GM23338 (cell line): ENCODE data around the gene CSF3. TPM values are rescaled to one million over a fixed set of nuclear protein-coding genes. Genes with fewer than 3 reads are reported as not detected.

Source experiments
- ATAC-seq: fragments of 200-7000 bp; cut with Tn5 transposase; 3 replicates; pipeline ENCODE4 v1.9.1; 2020
- DNase-seq: peaks from one replicate; pipeline ENCODE4 v3.0.0-alpha.2; 2015; ENCODE audit warnings: low spot score
- H2AFZ ChIP-seq: fragments of 200-600 bp; sonication (generic); 2 replicates; pipeline ENCODE4 v1.8.0; 2016; ENCODE audit warnings: antibody characterized with exemption, mild to moderate bottlenecking, moderate library complexity
- H3F3A ChIP-seq: fragments of 200-600 bp; sonication (generic); replicated peaks from 2 replicates; pipeline ENCODE4 v1.8.0; 2017; ENCODE audit warnings: antibody characterized with exemption, mixed run types, low read depth
- H3K27ac ChIP-seq: fragments of 200-600 bp; sonication (generic); 2 replicates; pipeline ENCODE4 v1.6.1; 2016; ENCODE audit warnings: low read depth
- H3K27me3 ChIP-seq: fragments of 200-600 bp; sonication (generic); 2 replicates; pipeline ENCODE4 v1.8.0; 2016; ENCODE audit warnings: mild to moderate bottlenecking, mixed run types, moderate library complexity; ENCODE audit not compliant: insufficient read depth
- H3K36me3 ChIP-seq: fragments of 200-600 bp; sonication (generic); 2 replicates; pipeline ENCODE4 v1.8.0; 2016; ENCODE audit warnings: mild to moderate bottlenecking; ENCODE audit not compliant: insufficient read depth
- H3K4me1 ChIP-seq: fragments of 200-600 bp; sonication (generic); 2 replicates; pipeline ENCODE4 v1.8.0; 2016; ENCODE audit warnings: mild to moderate bottlenecking, moderate library complexity; ENCODE audit not compliant: insufficient read depth
- H3K4me2 ChIP-seq: fragments of 200-600 bp; sonication (generic); 2 replicates; pipeline ENCODE4 v1.7.1; 2017; ENCODE audit warnings: mixed run types
- H3K4me3 ChIP-seq: fragments of 200-600 bp; sonication (generic); 2 replicates; pipeline ENCODE4 v1.6.1; 2016; ENCODE audit warnings: mixed run types
- H3K79me2 ChIP-seq: fragments of 200-600 bp; sonication (generic); replicated peaks from 2 replicates; pipeline ENCODE4 v1.8.0; 2017; ENCODE audit warnings: mild to moderate bottlenecking; ENCODE audit not compliant: insufficient read depth
- H3K9me2 ChIP-seq: fragments of 200-600 bp; sonication (generic); 2 replicates; pipeline ENCODE4 v1.8.0; 2017; ENCODE audit not compliant: insufficient read depth
- H4K20me1 ChIP-seq: fragments of 200-600 bp; sonication (generic); replicated peaks from 2 replicates; pipeline ENCODE4 v1.8.0; 2017; ENCODE audit warnings: mild to moderate bottlenecking; ENCODE audit not compliant: insufficient read depth
- H3K27ac Mint-ChIP-seq: 2 replicates; pipeline ENCODE4 v1.8.0; 2020; ENCODE audit warnings: inconsistent platforms, mild to moderate bottlenecking, moderate library complexity, mixed read lengths
- H3K27me3 Mint-ChIP-seq: 3 replicates; pipeline ENCODE4 v1.8.0; 2022; ENCODE audit warnings: low read depth, mild to moderate bottlenecking, moderate library complexity, mixed read lengths, inconsistent platforms; ENCODE audit not compliant: insufficient read depth, poor library complexity
- H3K36me3 Mint-ChIP-seq: 3 replicates; pipeline ENCODE4 v1.8.0; 2021; ENCODE audit warnings: low read depth, mild to moderate bottlenecking, inconsistent platforms, moderate library complexity, mixed read lengths
- H3K4me1 Mint-ChIP-seq: 3 replicates; pipeline ENCODE4 v1.8.0; 2020; ENCODE audit warnings: mild to moderate bottlenecking, inconsistent platforms, mixed read lengths
- H3K4me3 Mint-ChIP-seq: 3 replicates; pipeline ENCODE4 v1.8.0; 2021; ENCODE audit warnings: moderate library complexity, mild to moderate bottlenecking, inconsistent platforms, mixed read lengths
- H3K9me3 Mint-ChIP-seq: 3 replicates; pipeline ENCODE4 v1.8.0; 2020; ENCODE audit warnings: moderate library complexity, mild to moderate bottlenecking, inconsistent platforms, mixed read lengths
- CREB1 ChIP-seq: fragments of 250-450 bp; sonication (Bioruptor Pico); IDR thresholded peaks from 2 replicates; pipeline ENCODE4 v1.5.0; 2020; ENCODE audit warnings: low read depth, mild to moderate bottlenecking, moderate library complexity
- EZH2 ChIP-seq: fragments of 200-600 bp; sonication (generic); IDR thresholded peaks from one replicate; pipeline ENCODE4 v1.8.0; 2017; ENCODE audit warnings: antibody characterized with exemption, mild to moderate bottlenecking, low read depth; ENCODE audit not compliant: unreplicated experiment
- EZH2phosphoT487 ChIP-seq: fragments of 200-600 bp; sonication (generic); IDR thresholded peaks from one replicate; pipeline ENCODE4 v1.8.1; 2018; ENCODE audit warnings: antibody characterized with exemption; ENCODE audit not compliant: unreplicated experiment
- JUNB ChIP-seq: IDR thresholded peaks from one replicate; pipeline ENCODE4 v1.6.1; 2016; ENCODE audit warnings: antibody characterized with exemption; ENCODE audit not compliant: unreplicated experiment
- NANOG ChIP-seq: IDR thresholded peaks from 2 replicates; pipeline ENCODE4 v1.6.1; 2016; ENCODE audit warnings: antibody characterized with exemption, borderline replicate concordance
- POLR2AphosphoS5 ChIP-seq: IDR thresholded peaks from 2 replicates; pipeline ENCODE4 v1.6.1; 2016; ENCODE audit warnings: antibody characterized with exemption, low read depth
- STAT1 ChIP-seq: IDR thresholded peaks from one replicate; pipeline ENCODE4 v1.6.1; 2016; ENCODE audit warnings: antibody characterized with exemption; ENCODE audit not compliant: unreplicated experiment
- ZNF114 ChIP-seq: fragments of 250-450 bp; sonication (Bioruptor Pico); IDR thresholded peaks from 2 replicates; pipeline ENCODE4 v1.5.0; 2020; ENCODE audit warnings: mild to moderate bottlenecking, moderate library complexity
- ZNF331 ChIP-seq: fragments of 250-450 bp; sonication (Bioruptor Pico); IDR thresholded peaks from 2 replicates; pipeline ENCODE4 v1.5.0; 2020; ENCODE audit warnings: low read depth, mild to moderate bottlenecking, moderate library complexity
- polyA plus RNA-seq: library from polyadenylated mRNA; unstranded; fragments of >200 nt; fragmentation: Nextera tagmentation; extraction: Ambion mirVana; gene quantifications from 2 replicates; pipeline ENCODE4 v1.2.1, GENCODE V29; 2016
- total RNA-seq: library from RNA; depleted of rRNA; stranded (reverse); fragments of >200 nt; shearing (Covaris generic); gene quantifications from 2 replicates; pipeline ENCODE4 v1.2.3, GENCODE V29; 2014
- TF ChIP-seq, protein P1 (sequence below): IDR thresholded peaks from 2 replicates; pipeline ENCODE4 v1.6.1; 2016; ENCODE audit warnings: antibody characterized with exemption
- TF ChIP-seq, protein P2 (sequence below): IDR thresholded peaks from one replicate; pipeline ENCODE4 v1.6.1; 2018; ENCODE audit warnings: antibody characterized with exemption; ENCODE audit not compliant: unreplicated experiment
- TF ChIP-seq, protein P3 (sequence below): fragments of 250-450 bp; sonication (Bioruptor Pico); IDR thresholded peaks from 2 replicates; pipeline ENCODE4 v1.5.0; 2020; ENCODE audit warnings: mild to moderate bottlenecking, moderate library complexity
- TF ChIP-seq, protein P4 (sequence below), 2 experiments: fragments of 200-600 bp in 1 of 2; sonication (generic) in 1 of 2; conservative IDR thresholded peaks; 2 replicates each; pipeline versions ENCODE4 v1.5.1 to v1.6.1; 2016 to 2017; ENCODE audit warnings: antibody characterized with exemption in 2 of 2, low read depth in 2 of 2, mild to moderate bottlenecking in 2 of 2, moderate library complexity in 1 of 2

The CSF3 gene
- total and polyA plus RNA-seq, 2 experiments from 2014 or later, result not detected

DNA sequence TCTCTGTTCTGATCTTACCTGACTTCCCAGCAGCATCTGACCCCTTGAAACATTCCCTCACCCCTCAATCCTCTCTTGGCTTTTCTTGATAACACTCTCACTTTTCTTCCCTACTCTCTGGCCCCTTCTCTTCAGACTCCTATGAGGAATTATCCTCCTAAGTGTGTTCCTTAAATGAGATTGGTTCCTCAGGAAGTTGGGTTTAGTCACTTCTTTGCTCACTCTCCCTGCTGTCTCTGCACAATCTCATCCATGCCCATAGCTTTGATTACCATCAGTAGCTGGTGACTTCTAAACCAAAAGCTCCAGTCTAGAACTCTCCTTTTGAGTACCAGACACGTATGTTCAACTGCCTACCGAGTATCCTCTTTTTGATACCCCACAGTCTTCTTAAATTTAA lies 26.0 kb downstream of the CSF3 start:
- peaks cover 10% of the 10 kb centered on the region for H3K4me1 Mint-ChIP-seq
- TF ChIP-seq POLR2AphosphoS5, result no peak
- no peak for TF ChIP-seq EZH2
- TF ChIP-seq STAT1, result no peak
- TF ChIP-seq EZH2phosphoT487, result no peak
- TF ChIP-seq ZNF114 (CRISPR knock-in tag), result no peak
- TF ChIP-seq, protein P1, sequence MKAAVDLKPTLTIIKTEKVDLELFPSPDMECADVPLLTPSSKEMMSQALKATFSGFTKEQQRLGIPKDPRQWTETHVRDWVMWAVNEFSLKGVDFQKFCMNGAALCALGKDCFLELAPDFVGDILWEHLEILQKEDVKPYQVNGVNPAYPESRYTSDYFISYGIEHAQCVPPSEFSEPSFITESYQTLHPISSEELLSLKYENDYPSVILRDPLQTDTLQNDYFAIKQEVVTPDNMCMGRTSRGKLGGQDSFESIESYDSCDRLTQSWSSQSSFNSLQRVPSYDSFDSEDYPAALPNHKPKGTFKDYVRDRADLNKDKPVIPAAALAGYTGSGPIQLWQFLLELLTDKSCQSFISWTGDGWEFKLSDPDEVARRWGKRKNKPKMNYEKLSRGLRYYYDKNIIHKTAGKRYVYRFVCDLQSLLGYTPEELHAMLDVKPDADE, result no peak
- no peak for TF ChIP-seq JUNB
- no peak for TF ChIP-seq ZNF331 (CRISPR knock-in tag)
- TF ChIP-seq, protein P2, sequence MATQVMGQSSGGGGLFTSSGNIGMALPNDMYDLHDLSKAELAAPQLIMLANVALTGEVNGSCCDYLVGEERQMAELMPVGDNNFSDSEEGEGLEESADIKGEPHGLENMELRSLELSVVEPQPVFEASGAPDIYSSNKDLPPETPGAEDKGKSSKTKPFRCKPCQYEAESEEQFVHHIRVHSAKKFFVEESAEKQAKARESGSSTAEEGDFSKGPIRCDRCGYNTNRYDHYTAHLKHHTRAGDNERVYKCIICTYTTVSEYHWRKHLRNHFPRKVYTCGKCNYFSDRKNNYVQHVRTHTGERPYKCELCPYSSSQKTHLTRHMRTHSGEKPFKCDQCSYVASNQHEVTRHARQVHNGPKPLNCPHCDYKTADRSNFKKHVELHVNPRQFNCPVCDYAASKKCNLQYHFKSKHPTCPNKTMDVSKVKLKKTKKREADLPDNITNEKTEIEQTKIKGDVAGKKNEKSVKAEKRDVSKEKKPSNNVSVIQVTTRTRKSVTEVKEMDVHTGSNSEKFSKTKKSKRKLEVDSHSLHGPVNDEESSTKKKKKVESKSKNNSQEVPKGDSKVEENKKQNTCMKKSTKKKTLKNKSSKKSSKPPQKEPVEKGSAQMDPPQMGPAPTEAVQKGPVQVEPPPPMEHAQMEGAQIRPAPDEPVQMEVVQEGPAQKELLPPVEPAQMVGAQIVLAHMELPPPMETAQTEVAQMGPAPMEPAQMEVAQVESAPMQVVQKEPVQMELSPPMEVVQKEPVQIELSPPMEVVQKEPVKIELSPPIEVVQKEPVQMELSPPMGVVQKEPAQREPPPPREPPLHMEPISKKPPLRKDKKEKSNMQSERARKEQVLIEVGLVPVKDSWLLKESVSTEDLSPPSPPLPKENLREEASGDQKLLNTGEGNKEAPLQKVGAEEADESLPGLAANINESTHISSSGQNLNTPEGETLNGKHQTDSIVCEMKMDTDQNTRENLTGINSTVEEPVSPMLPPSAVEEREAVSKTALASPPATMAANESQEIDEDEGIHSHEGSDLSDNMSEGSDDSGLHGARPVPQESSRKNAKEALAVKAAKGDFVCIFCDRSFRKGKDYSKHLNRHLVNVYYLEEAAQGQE, result no peak
- TF ChIP-seq, protein P3, sequence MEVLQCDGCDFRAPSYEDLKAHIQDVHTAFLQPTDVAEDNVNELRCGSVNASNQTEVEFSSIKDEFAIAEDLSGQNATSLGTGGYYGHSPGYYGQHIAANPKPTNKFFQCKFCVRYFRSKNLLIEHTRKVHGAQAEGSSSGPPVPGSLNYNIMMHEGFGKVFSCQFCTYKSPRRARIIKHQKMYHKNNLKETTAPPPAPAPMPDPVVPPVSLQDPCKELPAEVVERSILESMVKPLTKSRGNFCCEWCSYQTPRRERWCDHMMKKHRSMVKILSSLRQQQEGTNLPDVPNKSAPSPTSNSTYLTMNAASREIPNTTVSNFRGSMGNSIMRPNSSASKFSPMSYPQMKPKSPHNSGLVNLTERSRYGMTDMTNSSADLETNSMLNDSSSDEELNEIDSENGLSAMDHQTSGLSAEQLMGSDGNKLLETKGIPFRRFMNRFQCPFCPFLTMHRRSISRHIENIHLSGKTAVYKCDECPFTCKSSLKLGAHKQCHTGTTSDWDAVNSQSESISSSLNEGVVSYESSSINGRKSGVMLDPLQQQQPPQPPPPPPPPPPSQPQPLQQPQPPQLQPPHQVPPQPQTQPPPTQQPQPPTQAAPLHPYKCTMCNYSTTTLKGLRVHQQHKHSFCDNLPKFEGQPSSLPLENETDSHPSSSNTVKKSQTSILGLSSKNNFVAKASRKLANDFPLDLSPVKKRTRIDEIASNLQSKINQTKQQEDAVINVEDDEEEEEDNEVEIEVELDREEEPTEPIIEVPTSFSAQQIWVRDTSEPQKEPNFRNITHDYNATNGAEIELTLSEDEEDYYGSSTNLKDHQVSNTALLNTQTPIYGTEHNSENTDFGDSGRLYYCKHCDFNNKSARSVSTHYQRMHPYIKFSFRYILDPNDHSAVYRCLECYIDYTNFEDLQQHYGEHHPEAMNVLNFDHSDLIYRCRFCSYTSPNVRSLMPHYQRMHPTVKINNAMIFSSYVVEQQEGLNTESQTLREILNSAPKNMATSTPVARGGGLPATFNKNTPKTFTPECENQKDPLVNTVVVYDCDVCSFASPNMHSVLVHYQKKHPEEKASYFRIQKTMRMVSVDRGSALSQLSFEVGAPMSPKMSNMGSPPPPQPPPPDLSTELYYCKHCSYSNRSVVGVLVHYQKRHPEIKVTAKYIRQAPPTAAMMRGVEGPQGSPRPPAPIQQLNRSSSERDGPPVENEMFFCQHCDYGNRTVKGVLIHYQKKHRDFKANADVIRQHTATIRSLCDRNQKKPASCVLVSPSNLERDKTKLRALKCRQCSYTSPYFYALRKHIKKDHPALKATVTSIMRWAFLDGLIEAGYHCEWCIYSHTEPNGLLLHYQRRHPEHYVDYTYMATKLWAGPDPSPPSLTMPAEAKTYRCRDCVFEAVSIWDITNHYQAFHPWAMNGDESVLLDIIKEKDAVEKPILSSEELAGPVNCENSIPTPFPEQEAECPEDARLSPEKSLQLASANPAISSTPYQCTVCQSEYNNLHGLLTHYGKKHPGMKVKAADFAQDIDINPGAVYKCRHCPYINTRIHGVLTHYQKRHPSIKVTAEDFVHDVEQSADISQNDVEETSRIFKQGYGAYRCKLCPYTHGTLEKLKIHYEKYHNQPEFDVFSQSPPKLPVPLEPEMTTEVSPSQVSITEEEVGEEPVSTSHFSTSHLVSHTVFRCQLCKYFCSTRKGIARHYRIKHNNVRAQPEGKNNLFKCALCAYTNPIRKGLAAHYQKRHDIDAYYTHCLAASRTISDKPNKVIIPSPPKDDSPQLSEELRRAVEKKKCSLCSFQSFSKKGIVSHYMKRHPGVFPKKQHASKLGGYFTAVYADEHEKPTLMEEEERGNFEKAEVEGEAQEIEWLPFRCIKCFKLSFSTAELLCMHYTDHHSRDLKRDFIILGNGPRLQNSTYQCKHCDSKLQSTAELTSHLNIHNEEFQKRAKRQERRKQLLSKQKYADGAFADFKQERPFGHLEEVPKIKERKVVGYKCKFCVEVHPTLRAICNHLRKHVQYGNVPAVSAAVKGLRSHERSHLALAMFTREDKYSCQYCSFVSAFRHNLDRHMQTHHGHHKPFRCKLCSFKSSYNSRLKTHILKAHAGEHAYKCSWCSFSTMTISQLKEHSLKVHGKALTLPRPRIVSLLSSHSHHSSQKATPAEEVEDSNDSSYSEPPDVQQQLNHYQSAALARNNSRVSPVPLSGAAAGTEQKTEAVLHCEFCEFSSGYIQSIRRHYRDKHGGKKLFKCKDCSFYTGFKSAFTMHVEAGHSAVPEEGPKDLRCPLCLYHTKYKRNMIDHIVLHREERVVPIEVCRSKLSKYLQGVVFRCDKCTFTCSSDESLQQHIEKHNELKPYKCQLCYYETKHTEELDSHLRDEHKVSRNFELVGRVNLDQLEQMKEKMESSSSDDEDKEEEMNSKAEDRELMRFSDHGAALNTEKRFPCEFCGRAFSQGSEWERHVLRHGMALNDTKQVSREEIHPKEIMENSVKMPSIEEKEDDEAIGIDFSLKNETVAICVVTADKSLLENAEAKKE (CRISPR knock-in tag), result no peak
- no peak for TF ChIP-seq CREB1
- TF ChIP-seq, protein P4, sequence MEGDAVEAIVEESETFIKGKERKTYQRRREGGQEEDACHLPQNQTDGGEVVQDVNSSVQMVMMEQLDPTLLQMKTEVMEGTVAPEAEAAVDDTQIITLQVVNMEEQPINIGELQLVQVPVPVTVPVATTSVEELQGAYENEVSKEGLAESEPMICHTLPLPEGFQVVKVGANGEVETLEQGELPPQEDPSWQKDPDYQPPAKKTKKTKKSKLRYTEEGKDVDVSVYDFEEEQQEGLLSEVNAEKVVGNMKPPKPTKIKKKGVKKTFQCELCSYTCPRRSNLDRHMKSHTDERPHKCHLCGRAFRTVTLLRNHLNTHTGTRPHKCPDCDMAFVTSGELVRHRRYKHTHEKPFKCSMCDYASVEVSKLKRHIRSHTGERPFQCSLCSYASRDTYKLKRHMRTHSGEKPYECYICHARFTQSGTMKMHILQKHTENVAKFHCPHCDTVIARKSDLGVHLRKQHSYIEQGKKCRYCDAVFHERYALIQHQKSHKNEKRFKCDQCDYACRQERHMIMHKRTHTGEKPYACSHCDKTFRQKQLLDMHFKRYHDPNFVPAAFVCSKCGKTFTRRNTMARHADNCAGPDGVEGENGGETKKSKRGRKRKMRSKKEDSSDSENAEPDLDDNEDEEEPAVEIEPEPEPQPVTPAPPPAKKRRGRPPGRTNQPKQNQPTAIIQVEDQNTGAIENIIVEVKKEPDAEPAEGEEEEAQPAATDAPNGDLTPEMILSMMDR (conservative IDR thresholded peaks at IDR 0.05; ENCODE audit: low read depth in 2 of 2), result no peak
- TF ChIP-seq NANOG, result no peak
- peaks cover 6% of the 10 kb centered on the region; the same call in 1 of the 2 replicates for H3K4me1 ChIP-seq
- H3K27me3 ChIP-seq, result no peaks in the 10 kb centered on the region
- H4K20me1 ChIP-seq, result 0 out of 2 replicates have a peak, but pooled peaks cover 2% of the 10 kb centered on the region
- no peaks in the 10 kb centered on the region for H3K9me3 Mint-ChIP-seq
- H3K27ac Mint-ChIP-seq, result peak overlapping the region; percentile 4; the same call in 1 of the 2 replicates
- peaks cover 6% of the 10 kb centered on the region for H3K27me3 Mint-ChIP-seq
- H2AFZ ChIP-seq, result no peak overlapping the region
- H3K27ac ChIP-seq, result no peak overlapping the region
- H3K4me2 ChIP-seq, result no peak overlapping the region
- H3K9me2 ChIP-seq, result no peaks in the 10 kb centered on the region
- no peaks in the 10 kb centered on the region; the same call in 1 of the 2 replicates for H3K36me3 ChIP-seq
- no peak overlapping the region for H3K4me3 ChIP-seq
- H3K36me3 Mint-ChIP-seq, result peaks cover 4% of the 10 kb centered on the region; the same call in 2 of the 3 replicates
- H3K79me2 ChIP-seq, result no peaks in the 10 kb centered on the region
- DNase-seq (no peak), ATAC-seq (no peak)
- no peak overlapping the region for H3K4me3 Mint-ChIP-seq
- H3F3A ChIP-seq, result no peaks in the 10 kb centered on the region; the same call in 1 of the 2 replicates
